Erythroblast (primary cell): Measurements from ENCODE around the gene KDM2A.

Experiments
- GATA1 ChIP-seq: IDR thresholded peaks from 2 replicates; pipeline ENCODE4 v1.6.1; 2011; ENCODE audit warnings: low read depth, mild to moderate bottlenecking, control low read depth, low read length, moderate library complexity
- POLR2A ChIP-seq: IDR thresholded peaks from 2 replicates; pipeline ENCODE4 v1.6.1; 2011; ENCODE audit warnings: mild to moderate bottlenecking, low read length

GRCh38 chr11:67083786-67084366, 35.2 kb upstream of the KDM2A start:
- no peak for TF ChIP-seq POLR2A
- no peak for TF ChIP-seq GATA1
